Stomach (tissue), 9 donors: ENCODE results near the gene FBRSL1. TPM values are rescaled to one million over a fixed set of nuclear protein-coding genes. Genes with fewer than 3 reads are reported as not detected.

Experiments used
- DNase-seq, 2 donors: peaks; one replicate each; pipeline versions ENCODE4 v3.0.0 to v3.0.0-alpha.2; 2013 to 2019
- H3K27ac ChIP-seq, 5 donors: fragments of 200-600 bp in 4 of 5; sonication (generic) in 4 of 5; one replicate each; pipeline ENCODE4 v1.5.1; 2013 to 2019; ENCODE audit warnings: mild to moderate bottlenecking in 1 of 5, moderate library complexity in 1 of 5
- H3K27me3 ChIP-seq, 3 donors: fragments of 200-600 bp; sonication (generic); one replicate each; pipeline ENCODE4 v1.5.1; 2017 to 2019; ENCODE audit warnings: mixed run types in 1 of 3
- H3K36me3 ChIP-seq, 4 donors: fragments of 200-600 bp; sonication (generic); 1 replicate in 3 of 4; 2 replicates in 1 of 4; pipeline ENCODE4 v1.5.1; 2016 to 2019
- H3K4me1 ChIP-seq, 4 donors: fragments of 200-600 bp; sonication (generic); one replicate each; pipeline ENCODE4 v1.5.1; 2016 to 2019
- H3K4me3 ChIP-seq, 4 donors: fragments of 200-600 bp; sonication (generic) in 3 of 4; one replicate each; pipeline ENCODE4 v1.5.1; 2016 to 2019; ENCODE audit warnings: mild to moderate bottlenecking in 1 of 4
- H3K9me3 ChIP-seq, 4 donors: fragments of 200-600 bp; sonication (generic); one replicate each; pipeline ENCODE4 v1.5.1; 2016 to 2019
- EP300 ChIP-seq: sonication (generic); formaldehyde crosslinking; IDR thresholded peaks from one replicate; pipeline ENCODE4 v1.6.1; 2017; ENCODE audit warnings: antibody characterized with exemption
- POLR2A ChIP-seq, 4 donors: fragments of 450-650 bp; IDR thresholded peaks; one replicate each; pipeline ENCODE4 v1.6.1; 2016; ENCODE audit warnings: antibody characterized with exemption in 4 of 4, control low read depth in 2 of 4, mild to moderate bottlenecking in 1 of 4, moderate library complexity in 1 of 4
- POLR2AphosphoS5 ChIP-seq, 3 donors: sonication (generic); formaldehyde crosslinking; IDR thresholded peaks; one replicate each; pipeline ENCODE4 v1.6.1; 2016; ENCODE audit warnings: antibody characterized with exemption in 3 of 3
- WGBS, 5 donors: extraction: QIAGEN DNeasy Blood & Tissue Kit in 3 of 5; methylation state at CpG; one replicate each; pipeline versions ENCODE4 v1.1.5 to v1.1.7; 2013 to 2018; 5-methylcytosine and 5-hydroxymethylcytosine counted together
- intact Hi-C: fragments of 100-400 bp; cut with DNase I; formaldehyde crosslinking; loops from one replicate; pipeline ENCODE4 v1.15.1; 2023; ENCODE audit warnings: low total_unique reads
- polyA plus RNA-seq, 3 donors: library from polyadenylated mRNA; stranded (reverse); fragments of 200-250 nt; gene quantifications; one replicate each; pipeline ENCODE4 v1.2.3, GENCODE V29; 2013
- total RNA-seq, 5 donors: library from RNA; depleted of rRNA; stranded (reverse); fragments of >200 nt; gene quantifications; one replicate each; pipeline versions ENCODE4 v1.1.0 to v1.2.3, GENCODE V29; 2014 to 2016
- TF ChIP-seq, protein P1 (sequence below), 7 experiments: fragments of 450-650 bp in 4 of 7; fragments of 200-600 bp in 3 of 7; sonication (generic) in 3 of 7; IDR thresholded peaks; one replicate each; pipeline ENCODE4 v1.5.1; 2016 to 2019; ENCODE audit warnings: antibody characterized with exemption in 7 of 7, control low read depth in 2 of 7, mild to moderate bottlenecking in 1 of 7
- donor health status: healthy with polysubstance abuse.
- donor health status: Bipolar disorder and iron deficiency.
- donor health status: healthy.

The FBRSL1 gene
- total and polyA plus RNA-seq, 8 donors, result 5.3 to 110 (median 15.7) TPM

DNA sequence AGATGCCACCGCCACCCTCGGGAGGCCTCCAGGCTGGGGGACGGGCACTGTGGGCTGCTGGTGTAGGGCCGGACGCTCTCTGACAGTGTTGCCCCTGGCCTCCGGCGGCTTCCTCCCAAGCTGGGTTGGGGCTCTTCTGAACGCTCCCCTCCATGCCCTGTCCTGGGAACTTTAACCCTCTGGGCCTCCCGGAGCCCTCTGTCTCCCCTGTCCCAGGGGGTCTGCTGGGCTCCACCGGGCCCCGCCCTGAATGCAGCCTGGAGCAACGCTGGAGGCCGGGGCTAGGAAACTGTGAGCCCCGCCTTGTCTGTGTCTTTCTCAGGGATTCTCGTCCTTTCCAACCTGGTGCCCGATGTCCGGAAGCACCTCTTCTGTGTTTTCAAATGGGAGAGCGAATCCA lies 45.7 kb upstream of the FBRSL1 start:
- no peak for DNase-seq
- no peak overlapping the region for H3K4me3 ChIP-seq
- H3K36me3 ChIP-seq, result no peaks in the 10 kb centered on the region
- peak overlapping the region in 3 of 5 donors; percentile 24 to 80 (median 68) for H3K27ac ChIP-seq
- TF ChIP-seq EP300 (no peak), POLR2A (IDR thresholded peaks at IDR 0.05) (no peak), POLR2AphosphoS5 (IDR thresholded peaks at IDR 0.05) (no peak)
- TF ChIP-seq, protein P1, sequence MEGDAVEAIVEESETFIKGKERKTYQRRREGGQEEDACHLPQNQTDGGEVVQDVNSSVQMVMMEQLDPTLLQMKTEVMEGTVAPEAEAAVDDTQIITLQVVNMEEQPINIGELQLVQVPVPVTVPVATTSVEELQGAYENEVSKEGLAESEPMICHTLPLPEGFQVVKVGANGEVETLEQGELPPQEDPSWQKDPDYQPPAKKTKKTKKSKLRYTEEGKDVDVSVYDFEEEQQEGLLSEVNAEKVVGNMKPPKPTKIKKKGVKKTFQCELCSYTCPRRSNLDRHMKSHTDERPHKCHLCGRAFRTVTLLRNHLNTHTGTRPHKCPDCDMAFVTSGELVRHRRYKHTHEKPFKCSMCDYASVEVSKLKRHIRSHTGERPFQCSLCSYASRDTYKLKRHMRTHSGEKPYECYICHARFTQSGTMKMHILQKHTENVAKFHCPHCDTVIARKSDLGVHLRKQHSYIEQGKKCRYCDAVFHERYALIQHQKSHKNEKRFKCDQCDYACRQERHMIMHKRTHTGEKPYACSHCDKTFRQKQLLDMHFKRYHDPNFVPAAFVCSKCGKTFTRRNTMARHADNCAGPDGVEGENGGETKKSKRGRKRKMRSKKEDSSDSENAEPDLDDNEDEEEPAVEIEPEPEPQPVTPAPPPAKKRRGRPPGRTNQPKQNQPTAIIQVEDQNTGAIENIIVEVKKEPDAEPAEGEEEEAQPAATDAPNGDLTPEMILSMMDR (IDR thresholded peaks at IDR 0.05), result no peak
- peaks cover 0 to 51% (median 0%) of the 10 kb centered on the region in 3 donors for H3K27me3 ChIP-seq
- H3K9me3 ChIP-seq, result no peaks in the 10 kb centered on the region
- peaks cover 0 to 17% (median 4%) of the 10 kb centered on the region in 4 donors for H3K4me1 ChIP-seq
- WGBS, 5 donors, result 73 to 80% (median 76%) methylated on average over 18 of the region's 18 CpGs
- intact Hi-C loops, result no loop called here

DNA sequence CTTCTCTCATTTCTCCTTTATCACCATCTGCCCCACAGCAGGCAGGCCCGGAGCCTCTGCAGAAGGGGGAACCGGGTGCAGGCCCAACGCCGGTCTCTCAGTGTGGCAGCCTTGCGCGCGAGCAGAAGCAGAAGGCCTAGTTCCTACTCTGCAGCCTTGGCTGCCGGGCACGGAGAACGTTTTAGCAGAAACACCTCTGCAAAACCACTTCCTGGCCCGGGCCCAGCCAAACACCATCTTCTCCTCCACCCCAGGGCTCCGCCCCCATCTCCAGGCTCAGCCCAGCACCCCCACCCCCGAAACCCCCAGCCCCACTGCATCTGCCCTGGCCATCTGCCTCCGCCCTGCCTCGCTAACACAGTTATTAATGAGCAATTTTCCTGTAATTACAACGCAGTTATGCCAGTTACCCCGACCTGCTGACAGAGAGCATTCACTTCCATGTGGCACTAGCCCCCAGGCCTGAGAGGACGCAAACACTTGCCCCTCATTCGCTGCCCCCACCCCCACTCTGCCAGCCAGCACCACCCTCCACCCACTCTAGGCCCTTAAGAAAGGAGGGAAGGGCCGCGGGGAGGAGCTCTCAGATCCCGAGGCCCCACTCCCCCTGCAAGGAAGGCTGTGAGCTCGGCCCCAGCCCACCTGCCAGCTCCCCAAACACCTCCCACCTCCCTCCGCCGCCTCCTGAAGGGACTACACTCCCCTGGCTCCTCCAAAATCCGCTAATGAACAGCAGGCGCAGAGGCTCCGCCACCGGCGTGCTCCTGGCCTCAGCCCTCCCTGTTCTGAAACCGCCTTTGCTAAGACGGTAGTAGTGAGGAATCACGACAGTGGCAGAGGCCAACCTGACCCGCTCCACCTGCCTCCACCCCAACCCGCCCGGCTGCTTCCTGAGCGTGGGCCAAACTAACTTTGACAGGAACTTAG lies 44.7 kb upstream of the FBRSL1 start:
- Histone ChIP-seq H3K4me1 (peaks cover 0 to 17% (median 4%) of the 10 kb centered on the region in 4 donors), H3K27me3 (peaks cover 0 to 55% (median 3%) of the 10 kb centered on the region in 3 donors), H3K9me3 (no peaks in the 10 kb centered on the region), H3K4me3 (peak overlapping the region; percentile 24 to 36 (median 34)), H3K36me3 (no peaks in the 10 kb centered on the region), H3K27ac (peak overlapping the region; percentile 3 to 80 (median 68))
- peak; percentile 43 to 85 for DNase-seq
- no peak for TF ChIP-seq POLR2A (IDR thresholded peaks at IDR 0.05)
- TF ChIP-seq POLR2AphosphoS5 (IDR thresholded peaks at IDR 0.05), result no peak
- no peak for TF ChIP-seq EP300
- TF ChIP-seq, protein P1 (IDR thresholded peaks at IDR 0.05), result no peak
- intact Hi-C loops, result no loop called here
- 41 to 60% (median 47%) methylated on average over 32 to 37 of the region's 37 CpGs for WGBS, 5 donors

DNA sequence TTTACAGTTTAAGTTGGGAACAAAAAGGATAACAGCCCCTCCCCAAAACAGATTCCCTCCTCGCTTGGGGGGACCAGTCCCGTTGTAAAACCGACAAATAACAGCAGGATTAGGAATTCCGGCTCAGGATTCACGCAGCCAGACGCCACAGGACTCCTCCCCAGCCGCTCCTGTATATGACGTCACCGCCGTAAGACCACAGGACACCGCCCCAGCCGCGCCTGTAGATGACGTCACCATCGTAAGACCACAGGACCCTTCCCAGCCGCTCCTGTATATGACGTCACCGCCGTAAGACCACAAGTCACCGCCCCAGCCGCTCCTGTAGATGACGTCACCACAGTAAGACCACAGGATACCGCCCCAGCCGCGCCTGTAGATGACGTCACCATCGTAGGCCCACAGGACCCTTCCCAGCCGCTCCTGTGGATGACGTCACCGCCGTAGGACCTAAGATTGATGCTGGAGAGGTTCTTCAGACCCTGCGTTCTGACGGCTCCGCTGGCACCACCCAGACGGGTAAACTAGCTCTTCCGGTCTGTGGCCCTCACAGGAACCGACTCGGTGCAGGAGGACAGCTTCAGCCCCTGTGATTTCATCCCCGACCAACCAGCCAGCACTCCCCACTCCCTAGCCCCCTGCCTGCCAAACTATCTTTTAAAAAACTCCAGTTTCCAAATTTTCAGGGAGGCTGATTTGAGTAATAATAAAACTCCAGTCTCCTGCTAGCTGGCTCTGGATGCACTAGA lies 43.9 kb upstream of the FBRSL1 start:
- Histone ChIP-seq H3K27me3 (peaks cover 0 to 63% (median 12%) of the 10 kb centered on the region in 3 donors), H3K4me1 (peaks cover 0 to 17% (median 7%) of the 10 kb centered on the region in 4 donors), H3K27ac (peak overlapping the region; percentile 3 to 80 (median 68)), H3K9me3 (no peaks in the 10 kb centered on the region), H3K36me3 (no peaks in the 10 kb centered on the region), H3K4me3 (peak overlapping the region; percentile 24 to 36 (median 34))
- intact Hi-C loops, result no loop called here
- peak; percentile 64 to 92 for DNase-seq
- WGBS, 5 donors, result 27 to 61% (median 36%) methylated on average over 13 to 39 of the region's 39 CpGs
- no peak for TF ChIP-seq POLR2A (IDR thresholded peaks at IDR 0.05)
- TF ChIP-seq, protein P1 (IDR thresholded peaks at IDR 0.05), result no peak
- TF ChIP-seq EP300, result no peak
- TF ChIP-seq POLR2AphosphoS5 (IDR thresholded peaks at IDR 0.05), result no peak
